Suppressor macrophage treated with lipopolysaccharide for 4 hours (primary cell): ENCODE results near the gene OR4C15.

ENCODE experiments used
- DNase-seq: peaks from one replicate; pipeline ENCODE4 v3.0.0-alpha.2; 2020

The OR4C15 gene

GRCh38 chr11:55554169-55554568, at the start of gene OR4C15:
OR4C15 (plus strand) TSS chr11:55554469; CDS start chr11:55554469, 0 bp downstream.
- DNase-seq: no peak

GRCh38 chr11:55571828-55572227, 17.6 kb downstream of the OR4C15 start, which contains the start of gene OR4C16:
OR4C16 (plus strand) TSS chr11:55572128; CDS start chr11:55572128, 0 bp downstream.
- no peak for DNase-seq

- DNase-seq: no peak
These were observed 18.3 kb downstream of the OR4C15 start for GRCh38 chr11:55572548-55572947.
